Activated T-helper 1 cell treated with anti-CD3 and anti-CD28 coated beads, Interleukin-12 subunit alpha, Interleukin-12 subunit beta, Interleukin-2, Interleukin-4 antibody, amounts not matched to agents 30 ng/mL and 10 ng/mL and 1 ng/mL, durations not matched to agents 14 hours and 24 hours and 36 hours (primary cell): Measurements from ENCODE around the gene GALNT11. TPM values are rescaled to one million over a fixed set of nuclear protein-coding genes. Genes with fewer than 3 reads are reported as not detected.
"Not testable (repeated sequence)": the region's sequence is repeated elsewhere in the genome, so short reads cannot be mapped to it uniquely, and the experiment has no call there.

Experiments
- DNase-seq: peaks from one replicate; pipeline ENCODE4 v3.0.0; 2021; ENCODE audit warnings: low spot score
- H3K27ac Mint-ChIP-seq: one replicate; pipeline ENCODE4 v1.8.0; 2021; ENCODE audit warnings: mild to moderate bottlenecking, mixed read lengths
- H3K27me3 Mint-ChIP-seq: one replicate; pipeline ENCODE4 v1.8.0; 2022; ENCODE audit warnings: mild to moderate bottlenecking, moderate library complexity, mixed read lengths; ENCODE audit not compliant: insufficient read depth
- H3K36me3 Mint-ChIP-seq: one replicate; pipeline ENCODE4 v1.8.0; 2021; ENCODE audit warnings: low read depth, mixed read lengths
- H3K4me1 Mint-ChIP-seq: one replicate; pipeline ENCODE4 v1.8.0; 2021; ENCODE audit warnings: low read depth, mixed read lengths
- H3K4me3 Mint-ChIP-seq: one replicate; pipeline ENCODE4 v1.8.0; 2021; ENCODE audit warnings: mild to moderate bottlenecking, moderate library complexity, mixed read lengths
- H3K9me3 Mint-ChIP-seq: one replicate; pipeline ENCODE4 v1.8.0; 2021; ENCODE audit warnings: mixed read lengths
- intact Hi-C: fragments of 100-400 bp; cut with micrococcal nuclease; formaldehyde crosslinking; loops from one replicate; pipeline ENCODE4 v1.15.1; 2024
- total RNA-seq: library from RNA; stranded (reverse); gene quantifications from 2 replicates; pipeline ENCODE4 v1.2.3, GENCODE V29; 2022

The GALNT11 gene
- total RNA-seq, 1 donor from 2014 or later = 20.5 TPM

DNA sequence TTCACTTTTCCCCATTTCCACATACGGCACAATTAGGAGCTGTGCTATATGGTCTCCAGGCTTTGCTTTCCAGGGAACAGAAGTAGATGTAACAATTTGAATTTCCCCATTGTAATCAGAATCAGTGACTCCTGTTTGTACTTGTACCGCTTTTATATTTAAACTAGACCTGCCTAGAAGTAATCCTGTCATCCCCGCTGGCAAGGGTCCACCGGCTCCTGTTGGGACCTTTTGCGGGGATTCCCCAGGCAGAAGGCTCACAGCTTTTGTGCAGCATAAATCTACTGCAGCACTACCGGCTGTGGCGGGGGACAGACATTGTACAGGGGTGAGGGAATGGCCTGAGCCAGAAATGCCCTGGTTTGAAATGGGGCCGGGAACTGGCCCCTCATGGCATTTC lies 17.6 kb downstream of the GALNT11 start:
- Mint-ChIP-seq H3K9me3 (peaks cover 64% of the 10 kb centered on the region), H3K36me3 (peaks cover 13% of the 10 kb centered on the region), H3K4me1 (peaks cover 14% of the 10 kb centered on the region)
- H3K4me3 Mint-ChIP-seq, H3K27ac Mint-ChIP-seq, H3K27me3 Mint-ChIP-seq, DNase-seq, intact Hi-C loops: not testable (repeated sequence)

DNA sequence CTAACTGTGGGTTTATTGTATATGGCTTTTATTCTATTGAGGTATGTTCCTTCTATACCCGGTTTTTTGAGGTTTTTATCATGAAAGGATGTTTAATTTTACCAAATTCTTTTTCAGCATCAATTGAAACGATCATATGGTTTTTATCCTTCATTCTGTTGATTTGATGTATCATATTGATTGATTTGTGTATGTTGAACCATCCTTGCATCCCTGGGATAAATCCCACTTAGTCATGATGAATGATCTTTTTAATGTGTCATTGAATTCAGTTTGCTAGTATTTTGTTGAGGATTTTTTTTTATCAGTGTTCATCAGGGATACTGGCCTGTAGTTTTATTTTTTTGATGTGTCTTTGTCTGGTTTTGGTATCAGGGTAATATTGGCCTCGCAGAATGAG lies 19.4 kb downstream of the GALNT11 start:
- intact Hi-C loops, DNase-seq, H3K27ac Mint-ChIP-seq, H3K4me3 Mint-ChIP-seq, H3K27me3 Mint-ChIP-seq, H3K36me3 Mint-ChIP-seq: not testable (repeated sequence)
- peaks cover 14% of the 10 kb centered on the region for H3K4me1 Mint-ChIP-seq
- peaks cover 48% of the 10 kb centered on the region for H3K9me3 Mint-ChIP-seq

- H3K9me3 Mint-ChIP-seq = peaks cover 34% of the 10 kb centered on the region
Measured at GRCh38 chr7:152046531-152046930, 21.1 kb downstream of the GALNT11 start.

DNA sequence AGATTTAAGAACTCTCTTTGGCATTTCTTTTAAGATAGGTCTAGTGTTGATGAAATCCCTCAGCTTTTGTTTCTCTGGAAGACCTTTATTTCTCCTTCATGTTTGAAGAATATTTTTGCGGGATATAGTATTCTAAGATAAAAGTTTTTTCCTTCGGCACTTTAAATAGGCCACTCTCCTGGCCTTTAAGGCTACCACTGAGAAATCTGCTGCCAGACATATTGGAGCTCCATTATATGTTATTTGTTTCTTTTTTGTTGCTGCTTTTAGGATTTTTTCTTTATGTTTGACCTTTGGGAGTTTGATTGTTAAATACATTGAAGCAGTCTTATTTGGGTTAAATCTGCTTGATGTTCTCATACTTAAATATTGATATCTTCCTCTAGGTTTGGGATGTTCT lies 22.6 kb downstream of the GALNT11 start:
- peaks cover 27% of the 10 kb centered on the region for H3K9me3 Mint-ChIP-seq
- H3K4me3 Mint-ChIP-seq = no peak overlapping the region
- H3K27me3 Mint-ChIP-seq = peaks cover 2% of the 10 kb centered on the region
- intact Hi-C loops = no loop called here
- peaks cover 14% of the 10 kb centered on the region for H3K4me1 Mint-ChIP-seq
- DNase-seq = no peak
- H3K27ac Mint-ChIP-seq = no peak overlapping the region
- peaks cover 5% of the 10 kb centered on the region for H3K36me3 Mint-ChIP-seq

More at GRCh38 chr7:152046531-152046930, 21.1 kb downstream of the GALNT11 start:
- H3K4me3 Mint-ChIP-seq = no peak overlapping the region
- peaks cover 5% of the 10 kb centered on the region for H3K36me3 Mint-ChIP-seq
- peaks cover 2% of the 10 kb centered on the region for H3K27me3 Mint-ChIP-seq
- intact Hi-C loops = no loop called here
- H3K4me1 Mint-ChIP-seq = peaks cover 14% of the 10 kb centered on the region
- no peak overlapping the region for H3K27ac Mint-ChIP-seq
- no peak for DNase-seq

DNA sequence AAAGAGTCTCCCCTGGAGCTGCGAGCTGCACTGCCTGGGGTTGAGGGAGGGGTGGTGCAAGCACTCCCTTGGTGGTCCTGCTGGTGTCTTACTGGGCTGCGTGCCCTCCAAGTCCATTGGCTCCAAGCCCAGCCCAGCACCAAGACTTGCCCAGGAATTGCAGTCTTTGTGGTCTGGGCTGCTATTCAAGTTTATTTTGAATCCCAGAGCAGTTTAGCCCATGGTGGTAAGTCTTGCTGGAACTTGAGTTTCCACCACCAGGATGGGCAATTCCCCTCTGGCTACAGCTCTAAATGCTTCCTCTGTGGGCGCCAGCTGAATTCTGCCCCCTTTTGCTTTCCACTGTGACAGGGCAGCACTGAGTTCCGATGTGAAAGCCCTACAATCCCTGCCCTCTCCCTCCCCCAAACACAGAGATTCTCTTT lies 25.1 kb downstream of the GALNT11 start:
- Mint-ChIP-seq H3K36me3 (peaks cover 5% of the 10 kb centered on the region), H3K27ac (no peak overlapping the region), H3K27me3 (no peaks in the 10 kb centered on the region), H3K4me1 (peaks cover 11% of the 10 kb centered on the region), H3K4me3 (no peak overlapping the region), H3K9me3 (peaks cover 11% of the 10 kb centered on the region)
- intact Hi-C loops = no loop called here
- no peak for DNase-seq

GRCh38 chr7:152051968-152052367 lies 26.5 kb downstream of the GALNT11 start:
- no peaks in the 10 kb centered on the region for H3K9me3 Mint-ChIP-seq
- peaks cover 2% of the 10 kb centered on the region for H3K36me3 Mint-ChIP-seq
- DNase-seq = no peak
- H3K4me3 Mint-ChIP-seq = no peak overlapping the region
- intact Hi-C loops = no loop called here
- no peaks in the 10 kb centered on the region for H3K27me3 Mint-ChIP-seq
- no peaks in the 10 kb centered on the region for H3K4me1 Mint-ChIP-seq
- no peak overlapping the region for H3K27ac Mint-ChIP-seq

DNA sequence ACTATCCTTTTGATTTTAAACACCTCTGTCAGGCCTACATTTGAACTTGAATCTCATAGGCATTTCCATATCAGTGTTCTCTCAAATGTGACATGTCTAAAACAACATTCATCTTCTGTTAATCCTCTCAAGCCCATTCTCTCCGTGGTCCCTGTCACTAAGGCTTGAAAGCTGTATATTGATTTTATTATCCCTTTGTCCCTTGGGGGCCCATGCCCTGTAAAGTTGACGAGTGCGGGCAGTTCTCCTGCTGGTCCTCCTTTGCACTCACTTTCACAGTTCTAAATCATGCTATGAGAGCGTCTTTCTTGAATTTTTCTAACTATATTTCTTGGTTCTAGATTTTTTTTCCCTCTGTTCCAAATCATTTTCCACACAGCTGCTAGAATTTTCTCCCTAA lies 27.3 kb downstream of the GALNT11 start:
- Mint-ChIP-seq H3K4me3 (no peak overlapping the region), H3K9me3 (no peaks in the 10 kb centered on the region), H3K36me3 (peaks cover 2% of the 10 kb centered on the region), H3K27me3 (no peaks in the 10 kb centered on the region), H3K27ac (no peak overlapping the region), H3K4me1 (no peaks in the 10 kb centered on the region)
- no peak for DNase-seq
- intact Hi-C loops = no loop called here

- Mint-ChIP-seq H3K9me3 (no peaks in the 10 kb centered on the region), H3K36me3 (no peaks in the 10 kb centered on the region), H3K27ac (no peak overlapping the region), H3K27me3 (no peaks in the 10 kb centered on the region), H3K4me1 (no peaks in the 10 kb centered on the region), H3K4me3 (no peak overlapping the region)
- DNase-seq = no peak
- intact Hi-C loops = no loop called here
Measured at GRCh38 chr7:152054367-152055230, 29.1 kb downstream of the GALNT11 start.

GRCh38 chr7:152056621-152057274 lies 31.3 kb downstream of the GALNT11 start:
- no peak overlapping the region for H3K4me3 Mint-ChIP-seq
- H3K27ac Mint-ChIP-seq = no peak overlapping the region
- intact Hi-C loops = no loop called here
- H3K36me3 Mint-ChIP-seq = no peaks in the 10 kb centered on the region
- H3K4me1 Mint-ChIP-seq = no peaks in the 10 kb centered on the region
- H3K27me3 Mint-ChIP-seq = no peaks in the 10 kb centered on the region
- H3K9me3 Mint-ChIP-seq = no peaks in the 10 kb centered on the region
- no peak for DNase-seq

GRCh38 chr7:152059311-152059710 lies 33.8 kb downstream of the GALNT11 start:
- H3K9me3 Mint-ChIP-seq = peaks cover 4% of the 10 kb centered on the region
- H3K36me3 Mint-ChIP-seq = no peaks in the 10 kb centered on the region
- no peak for DNase-seq
- no peak overlapping the region for H3K27ac Mint-ChIP-seq
- intact Hi-C loops = no loop called here
- H3K27me3 Mint-ChIP-seq = no peaks in the 10 kb centered on the region
- H3K4me1 Mint-ChIP-seq = no peaks in the 10 kb centered on the region
- H3K4me3 Mint-ChIP-seq = no peak overlapping the region

DNA sequence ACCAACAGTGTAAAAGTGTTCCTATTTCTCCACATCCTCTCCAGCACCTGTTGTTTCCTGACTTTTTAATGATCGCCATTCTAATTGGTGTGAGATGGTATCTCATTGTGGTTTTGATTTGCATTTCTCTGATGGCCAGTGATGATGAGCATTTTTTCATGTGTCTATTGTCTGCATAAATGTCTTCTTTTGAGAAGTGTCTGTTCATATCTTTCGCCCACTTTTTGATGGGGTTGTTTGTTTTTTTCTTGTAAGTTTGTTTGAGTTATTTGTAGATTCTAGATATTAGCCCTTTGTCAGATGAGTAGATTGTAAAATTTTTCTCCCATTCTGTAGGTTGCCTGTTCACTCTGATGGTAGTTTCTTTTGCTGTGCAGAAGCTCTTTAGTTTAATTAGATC lies 35.6 kb downstream of the GALNT11 start:
- DNase-seq, H3K4me1 Mint-ChIP-seq, H3K9me3 Mint-ChIP-seq, H3K27me3 Mint-ChIP-seq, intact Hi-C loops, H3K27ac Mint-ChIP-seq, H3K36me3 Mint-ChIP-seq, H3K4me3 Mint-ChIP-seq: not testable (repeated sequence)

DNA sequence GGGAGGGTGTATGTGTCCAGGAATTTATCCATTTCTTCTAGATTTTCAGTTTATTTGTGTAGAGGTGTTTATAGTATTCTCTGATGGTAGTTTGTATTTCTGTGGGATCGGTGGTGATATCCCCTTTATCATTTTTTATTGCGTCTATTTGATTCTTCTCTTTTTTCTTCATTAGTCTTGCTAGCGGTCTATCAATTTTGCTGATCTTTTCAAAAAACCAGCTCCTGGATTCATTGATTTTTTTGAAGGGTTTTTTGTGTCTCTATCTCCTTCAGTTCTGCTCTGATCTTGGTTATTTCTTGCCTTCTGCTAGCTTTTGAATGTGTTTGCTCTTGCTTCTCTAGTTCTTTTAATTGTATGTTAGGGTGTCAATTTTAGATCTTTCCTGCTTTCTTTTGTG lies 37.7 kb downstream of the GALNT11 start:
- H3K27me3 Mint-ChIP-seq, H3K4me1 Mint-ChIP-seq, H3K36me3 Mint-ChIP-seq, DNase-seq, H3K9me3 Mint-ChIP-seq, intact Hi-C loops, H3K27ac Mint-ChIP-seq, H3K4me3 Mint-ChIP-seq: not testable (repeated sequence)

DNA sequence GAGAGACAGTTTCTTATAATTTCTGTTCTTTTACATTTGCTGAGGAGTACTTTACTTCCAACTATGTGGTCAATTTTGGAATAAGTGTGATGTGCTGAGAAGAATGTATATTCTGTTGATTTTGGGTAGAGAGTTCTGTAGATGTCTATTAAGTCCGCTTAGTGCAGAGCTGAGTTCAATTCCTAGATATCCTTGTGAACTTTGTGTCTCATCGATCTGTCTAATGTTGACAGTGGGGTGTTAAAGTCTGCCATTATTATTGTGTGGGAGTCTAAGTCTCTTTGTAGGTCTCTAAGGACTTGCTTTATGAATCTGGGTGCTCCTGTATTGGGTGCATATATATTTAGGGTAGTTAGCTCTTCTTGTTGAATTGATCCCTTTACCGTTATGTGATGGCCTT lies 38.3 kb downstream of the GALNT11 start:
- H3K27ac Mint-ChIP-seq, intact Hi-C loops: not testable (repeated sequence)

More for the DNA sequence above, 38.3 kb downstream of the GALNT11 start:
- H3K4me3 Mint-ChIP-seq, H3K4me1 Mint-ChIP-seq, H3K27me3 Mint-ChIP-seq, H3K36me3 Mint-ChIP-seq, H3K9me3 Mint-ChIP-seq, DNase-seq: not testable (repeated sequence)
